K562 (cell line): ENCODE results near the gene OR2AT4. TPM values are rescaled to one million over a fixed set of nuclear protein-coding genes. Genes with fewer than 3 reads are reported as not detected.

Experiments used
- DACH1 ChIP-seq: fragments of 450-650 bp; IDR thresholded peaks from 2 replicates; pipeline ENCODE4 v1.6.1; 2018; ENCODE audit not compliant: partially characterized antibody
- ELF4 ChIP-seq: fragments of 450-650 bp; formaldehyde crosslinking; IDR thresholded peaks from 2 replicates; pipeline ENCODE4 v1.4.0; 2022; ENCODE audit warnings: missing genetic modification characterization
- FOXA1 ChIP-seq: fragments of 450-650 bp; IDR thresholded peaks from 2 replicates; pipeline ENCODE4 v1.6.1; 2016; ENCODE audit warnings: mild to moderate bottlenecking, borderline replicate concordance
- POLR3G ChIP-seq: IDR thresholded peaks from 2 replicates; pipeline ENCODE4 v1.6.1; 2011; ENCODE audit not compliant: insufficient read length, insufficient replicate concordance; ENCODE audit errors: extremely low read depth
- SETDB1 ChIP-seq: IDR thresholded peaks from one replicate; pipeline ENCODE4 v1.6.1; 2012; ENCODE audit warnings: low read length, control low read depth, inconsistent platforms
- SMARCA4 ChIP-seq: fragments of 450-650 bp; IDR thresholded peaks from 2 replicates; pipeline ENCODE4 v1.6.1; 2016
- SRSF7 ChIP-seq: fragments of 200-400 bp; formaldehyde crosslinking; optimal IDR thresholded peaks from 2 replicates; pipeline ENCODE3; 2017; ENCODE audit warnings: mild to moderate bottlenecking, low read depth, low read length
- TBP ChIP-seq: optimal IDR thresholded peaks from 2 replicates; pipeline ENCODE3; 2011; ENCODE audit warnings: low read depth, low read length, improper control_type of control experiment
- ZBTB11 ChIP-seq, 3 experiments: fragments of 200-800 bp in 1 of 3; fragments of 250-450 bp in 1 of 3; fragments of 450-650 bp in 1 of 3; sonication (Bioruptor Pico) in 1 of 3; sonication (Bioruptor generic) in 1 of 3; formaldehyde crosslinking in 1 of 3; IDR thresholded peaks; 2 replicates each; pipeline versions ENCODE4 v1.6.1 to v1.8.0; 2016 to 2022; ENCODE audit warnings: mild to moderate bottlenecking in 2 of 3, missing genetic modification characterization in 2 of 3, missing compliant biosample characterization in 1 of 3, moderate library complexity in 1 of 3
- ZBTB40 ChIP-seq, 2 experiments: fragments of 450-650 bp in 1 of 2; sonication (generic) in 1 of 2; formaldehyde crosslinking in 1 of 2; IDR thresholded peaks; 2 replicates each; pipeline versions ENCODE4 v1.7.1 to v1.9.0; 2016 to 2022; ENCODE audit warnings: inconsistent platforms in 1 of 2, mild to moderate bottlenecking in 1 of 2, missing genetic modification reagents in 1 of 2
- ZFP30 ChIP-seq: fragments of 250-450 bp; sonication (Bioruptor Pico); IDR thresholded peaks from 2 replicates; pipeline ENCODE4 v1.8.0; 2022; ENCODE audit warnings: moderate library complexity, mild to moderate bottlenecking, inconsistent platforms, borderline replicate concordance
- ZNF41 ChIP-seq: fragments of 250-450 bp; sonication (Bioruptor Pico); conservative IDR thresholded peaks from 2 replicates; pipeline ENCODE4 v1.4.0; 2020; ENCODE audit warnings: mild to moderate bottlenecking
- polyA plus RNA-seq, 8 experiments: library from polyadenylated mRNA; depleted of rRNA in 4 of 8; stranded (reverse) in 5 of 8; unstranded in 3 of 8; fragments of >200 nt; fragmentation: Nextera tagmentation in 2 of 8; fragmentation: Illumina TruSeq in 1 of 8; extraction: Ambion mirVana in 2 of 8; extraction: Trizol in 1 of 8; gene quantifications; 2 replicates each; pipeline versions ENCODE4 v1.2.1 to v1.2.3, GENCODE V29; 2011 to 2014; ENCODE audit warnings: inconsistent platforms in 1 of 8, missing spikeins in 1 of 8
- total RNA-seq, 7 experiments: library from RNA; depleted of rRNA in 6 of 7; stranded (reverse); fragments of >200 nt in 6 of 7; fragmentation: Illumina TruSeq in 2 of 7; extraction: Trizol in 2 of 7; gene quantifications; 2 replicates each; pipeline versions ENCODE4 v1.2.1 to v1.2.3, GENCODE V29; 2011 to 2021; ENCODE audit warnings: low replicate concordance in 1 of 7
- TF ChIP-seq, protein P1 (sequence below): fragments of 450-650 bp; IDR thresholded peaks from 2 replicates; pipeline ENCODE4 v1.6.1; 2016; ENCODE audit warnings: antibody characterized with exemption

Gene OR2AT4
- total and polyA plus RNA-seq, 9 of the 15 experiments (the other 6 are each of a cell fraction or from before 2014, with no cell fraction given): 0.86 to 3.1 (median 2.0) TPM

DNA sequence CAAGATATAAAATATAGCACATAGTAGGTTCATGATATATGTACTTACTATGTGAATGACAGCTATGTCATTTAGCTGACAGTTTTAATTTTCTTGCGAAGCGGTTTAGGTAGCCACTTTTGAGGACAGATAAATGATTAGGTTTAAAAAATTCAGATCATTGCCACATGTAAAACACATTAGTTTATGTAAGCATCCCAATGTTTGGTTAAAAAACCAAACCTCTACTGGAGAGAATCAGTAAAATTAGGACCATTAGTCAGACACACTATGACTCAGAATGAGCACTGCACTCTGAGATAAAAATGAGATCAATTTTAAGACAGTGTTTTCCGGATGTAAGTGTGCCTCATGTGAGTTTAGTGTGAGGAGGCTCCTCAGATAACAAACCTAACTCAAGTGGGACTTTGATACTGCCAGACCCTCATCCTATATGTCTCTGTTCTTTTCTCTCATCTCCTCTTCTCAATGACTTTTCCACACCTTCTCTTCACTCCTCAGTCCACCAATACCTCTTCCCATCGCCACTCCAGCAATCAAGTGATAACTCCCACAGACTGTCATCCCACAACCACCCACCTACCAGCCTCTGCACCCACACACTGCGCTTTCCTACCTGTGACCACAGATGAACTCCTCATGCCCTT, 6.8 kb upstream of the OR2AT4 start (continued):
- TF ChIP-seq ZBTB40 (IDR thresholded peaks at IDR 0.05) (0 out of 2 replicates have a peak, but pooled peaks have one; percentile 40), ZBTB40 (CRISPR knock-in tag; IDR thresholded peaks at IDR 0.05) (no peak), SRSF7 (no peak), POLR3G (no peak), ZNF41 (CRISPR knock-in tag) (no peak), FOXA1 (no peak), ZBTB11 (CRISPR knock-in tag; IDR thresholded peaks at IDR 0.05) (peak in 1 of 3 experiments; percentile 57; a peak in 1 of 6 replicates), DACH1 (peak; percentile 91), ELF4 (CRISPR knock-in tag) (peak; percentile 32; the same call in 1 of the 2 replicates), SMARCA4 (peak; percentile 98), SETDB1 (no peak), ZFP30 (CRISPR knock-in tag) (no peak), TBP (no peak)
- TF ChIP-seq, protein P1, sequence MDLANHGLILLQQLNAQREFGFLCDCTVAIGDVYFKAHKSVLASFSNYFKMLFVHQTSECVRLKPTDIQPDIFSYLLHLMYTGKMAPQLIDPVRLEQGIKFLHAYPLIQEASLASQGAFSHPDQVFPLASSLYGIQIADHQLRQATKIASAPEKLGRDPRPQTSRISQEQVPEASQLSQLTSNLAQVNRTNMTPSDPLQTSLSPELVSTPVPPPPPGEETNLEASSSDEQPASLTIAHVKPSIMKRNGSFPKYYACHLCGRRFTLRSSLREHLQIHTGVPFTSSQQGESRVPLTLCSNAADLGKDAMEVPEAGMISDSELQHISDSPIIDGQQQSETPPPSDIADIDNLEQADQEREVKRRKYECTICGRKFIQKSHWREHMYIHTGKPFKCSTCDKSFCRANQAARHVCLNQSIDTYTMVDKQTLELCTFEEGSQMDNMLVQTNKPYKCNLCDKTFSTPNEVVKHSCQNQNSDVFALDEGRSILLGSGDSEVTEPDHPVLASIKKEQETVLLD: peak; percentile 85; the same call in 1 of the 2 replicates
